HPDE6-E6E7 (cell line): ENCODE data around the gene CCR1.
"Not testable (repeated sequence)": the region's sequence is repeated elsewhere in the genome, so short reads cannot be mapped to it uniquely, and the experiment has no call there.

ENCODE experiments used
- DNase-seq: peaks from one replicate; pipeline ENCODE4 v3.0.0; 2011; ENCODE audit warnings: missing footprints; ENCODE audit errors: extremely low spot score

Gene CCR1

GRCh38 chr3:46212101-46212500, 4.0 kb upstream of the CCR1 start:
- no peak for DNase-seq

- no peak for DNase-seq
These were observed 1.8 kb upstream of the CCR1 start for GRCh38 chr3:46209746-46210470.

- DNase-seq = no peak
These were observed 940 bp upstream of the CCR1 start for GRCh38 chr3:46209053-46209452.

GRCh38 chr3:46207514-46207913, 599 bp downstream of the CCR1 start:
- not testable (repeated sequence) for DNase-seq

GRCh38 chr3:46206282-46207015, 1.7 kb downstream of the CCR1 start:
- no peak for DNase-seq

GRCh38 chr3:46205286-46205960, 2.7 kb downstream of the CCR1 start:
- DNase-seq = no peak

GRCh38 chr3:46203681-46204080, 4.4 kb downstream of the CCR1 start:
- DNase-seq = no peak

GRCh38 chr3:46202535-46202934, 5.6 kb downstream of the CCR1 start:
- DNase-seq = no peak

- no peak for DNase-seq
These were observed 7.3 kb downstream of the CCR1 start for GRCh38 chr3:46200790-46201189.

- no peak for DNase-seq
These were observed 7.9 kb downstream of the CCR1 start for GRCh38 chr3:46200211-46200610.

GRCh38 chr3:46196261-46196957, 11.7 kb downstream of the CCR1 start:
- DNase-seq = no peak

- DNase-seq = no peak
These were observed 13.1 kb downstream of the CCR1 start for GRCh38 chr3:46194868-46195553.

GRCh38 chr3:46193436-46193835, 14.7 kb downstream of the CCR1 start:
- DNase-seq = no peak

- no peak for DNase-seq
These were observed 15.2 kb downstream of the CCR1 start for GRCh38 chr3:46192939-46193338.

- no peak for DNase-seq
These were observed 16.4 kb downstream of the CCR1 start for GRCh38 chr3:46191730-46192129.

GRCh38 chr3:46188708-46189107, 19.4 kb downstream of the CCR1 start:
- no peak for DNase-seq

- peak; percentile 23 for DNase-seq
These were observed 20.2 kb downstream of the CCR1 start for GRCh38 chr3:46187876-46188275.

- no peak for DNase-seq
These were observed 20.8 kb downstream of the CCR1 start for GRCh38 chr3:46187341-46187700.

- DNase-seq = no peak
These were observed 21.4 kb downstream of the CCR1 start for GRCh38 chr3:46186471-46187340.

- DNase-seq = peak; percentile 5
These were observed 23.6 kb downstream of the CCR1 start for GRCh38 chr3:46184469-46184868.

- no peak for DNase-seq
These were observed 24.8 kb downstream of the CCR1 start for GRCh38 chr3:46183330-46183729.
